Measurements from ENCODE around the gene FCHO1.

- TF ChIP-seq EZH2 (IDR thresholded peaks at IDR 0.05; ENCODE audit: borderline replicate concordance, low read length), result no peak
- TF ChIP-seq, protein P1, sequence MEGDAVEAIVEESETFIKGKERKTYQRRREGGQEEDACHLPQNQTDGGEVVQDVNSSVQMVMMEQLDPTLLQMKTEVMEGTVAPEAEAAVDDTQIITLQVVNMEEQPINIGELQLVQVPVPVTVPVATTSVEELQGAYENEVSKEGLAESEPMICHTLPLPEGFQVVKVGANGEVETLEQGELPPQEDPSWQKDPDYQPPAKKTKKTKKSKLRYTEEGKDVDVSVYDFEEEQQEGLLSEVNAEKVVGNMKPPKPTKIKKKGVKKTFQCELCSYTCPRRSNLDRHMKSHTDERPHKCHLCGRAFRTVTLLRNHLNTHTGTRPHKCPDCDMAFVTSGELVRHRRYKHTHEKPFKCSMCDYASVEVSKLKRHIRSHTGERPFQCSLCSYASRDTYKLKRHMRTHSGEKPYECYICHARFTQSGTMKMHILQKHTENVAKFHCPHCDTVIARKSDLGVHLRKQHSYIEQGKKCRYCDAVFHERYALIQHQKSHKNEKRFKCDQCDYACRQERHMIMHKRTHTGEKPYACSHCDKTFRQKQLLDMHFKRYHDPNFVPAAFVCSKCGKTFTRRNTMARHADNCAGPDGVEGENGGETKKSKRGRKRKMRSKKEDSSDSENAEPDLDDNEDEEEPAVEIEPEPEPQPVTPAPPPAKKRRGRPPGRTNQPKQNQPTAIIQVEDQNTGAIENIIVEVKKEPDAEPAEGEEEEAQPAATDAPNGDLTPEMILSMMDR (conservative IDR thresholded peaks at IDR 0.05 in 1 of 2, IDR thresholded peaks at IDR 0.05 in 1 of 2; ENCODE audit: extremely low read depth in 1 of 2, insufficient read depth in 1 of 2, low read depth in 1 of 2, low read length in 2 of 2), result no peak
These were observed 616 bp downstream of the FCHO1 start for GRCh38 chr19:17751912-17752273.
